Colonic mucosa (tissue), 4 donors: ENCODE data around the gene NPAS4. TPM values are rescaled to one million over a fixed set of nuclear protein-coding genes. Genes with fewer than 3 reads are reported as not detected.

ENCODE experiments used
- DNase-seq: peaks from one replicate; pipeline ENCODE4 v3.0.0-alpha.2; 2020
- H3K27ac ChIP-seq: fragments of 200-600 bp; one replicate; pipeline ENCODE4 v1.8.0; 2021
- H3K27me3 ChIP-seq: fragments of 200-600 bp; one replicate; pipeline ENCODE4 v1.8.0; 2021
- H3K36me3 ChIP-seq: fragments of 200-600 bp; one replicate; pipeline ENCODE4 v1.8.0; 2021
- H3K4me1 ChIP-seq: fragments of 200-600 bp; one replicate; pipeline ENCODE4 v1.8.0; 2021; ENCODE audit warnings: mild to moderate bottlenecking
- H3K4me3 ChIP-seq: fragments of 200-600 bp; one replicate; pipeline ENCODE4 v1.8.0; 2021
- H3K9ac ChIP-seq, 2 donors: one replicate each; pipeline ENCODE4 v1.7.0; 2013; ENCODE audit warnings: control low read depth in 2 of 2, low read depth in 2 of 2, low read length in 2 of 2
- H3K9me3 ChIP-seq: fragments of 200-600 bp; one replicate; pipeline ENCODE4 v1.8.0; 2021
- CTCF ChIP-seq: fragments of 200-600 bp; IDR thresholded peaks from one replicate; pipeline ENCODE4 v1.8.0; 2022; ENCODE audit warnings: antibody characterized with exemption, mild to moderate bottlenecking
- intact Hi-C: fragments of 100-400 bp; cut with DNase I; formaldehyde crosslinking; loops from one replicate; pipeline ENCODE4 v1.14.1; 2022
- total RNA-seq, 2 donors: library from RNA; stranded (reverse); fragmentation: NEBNext Ultra II Directional in 1 of 2; extraction: Animal tissue kit (Norgen Biotek cat#: 25700) in 1 of 2; gene quantifications; one replicate each; pipeline ENCODE4 v1.2.1, GENCODE V29; 2021
- donor health status: healthy.
- donor health status: DM: no; HTN: no; CAD: no.
- donor health status: DM: no; HTN: no; CAD: no.

Gene NPAS4
- total RNA-seq, 2 donors from 2014 or later: 0.17 to 0.37 TPM

DNA sequence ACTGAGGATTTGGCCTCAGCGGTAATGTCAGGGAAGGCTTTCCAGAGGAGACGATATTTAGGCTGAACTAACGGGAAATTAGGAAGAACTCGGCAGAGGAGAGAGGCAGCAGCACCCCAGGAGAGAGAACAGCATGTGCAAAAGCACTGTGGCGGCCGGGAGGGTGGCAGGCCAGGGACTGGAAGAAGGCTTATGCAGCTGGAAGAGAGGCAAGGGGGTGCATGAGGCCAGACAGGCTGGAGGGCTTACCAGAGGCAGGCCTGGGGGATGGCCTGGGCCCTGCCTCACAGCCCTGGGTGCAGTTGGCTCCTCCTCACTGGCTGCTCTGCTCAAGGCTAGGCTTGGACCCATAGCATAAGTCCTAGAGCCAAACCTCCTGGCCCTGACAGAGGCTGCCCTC, 7.7 kb upstream of the NPAS4 start:
- no peak for DNase-seq
- Histone ChIP-seq H3K9ac (no peak overlapping the region), H3K9me3 (no peaks in the 10 kb centered on the region), H3K27ac (no peak overlapping the region), H3K27me3 (peaks cover 4% of the 10 kb centered on the region), H3K36me3 (no peaks in the 10 kb centered on the region), H3K4me1 (peaks cover 4% of the 10 kb centered on the region), H3K4me3 (no peak overlapping the region)
- intact Hi-C loops: no loop called here
- TF ChIP-seq CTCF: no peak

DNA sequence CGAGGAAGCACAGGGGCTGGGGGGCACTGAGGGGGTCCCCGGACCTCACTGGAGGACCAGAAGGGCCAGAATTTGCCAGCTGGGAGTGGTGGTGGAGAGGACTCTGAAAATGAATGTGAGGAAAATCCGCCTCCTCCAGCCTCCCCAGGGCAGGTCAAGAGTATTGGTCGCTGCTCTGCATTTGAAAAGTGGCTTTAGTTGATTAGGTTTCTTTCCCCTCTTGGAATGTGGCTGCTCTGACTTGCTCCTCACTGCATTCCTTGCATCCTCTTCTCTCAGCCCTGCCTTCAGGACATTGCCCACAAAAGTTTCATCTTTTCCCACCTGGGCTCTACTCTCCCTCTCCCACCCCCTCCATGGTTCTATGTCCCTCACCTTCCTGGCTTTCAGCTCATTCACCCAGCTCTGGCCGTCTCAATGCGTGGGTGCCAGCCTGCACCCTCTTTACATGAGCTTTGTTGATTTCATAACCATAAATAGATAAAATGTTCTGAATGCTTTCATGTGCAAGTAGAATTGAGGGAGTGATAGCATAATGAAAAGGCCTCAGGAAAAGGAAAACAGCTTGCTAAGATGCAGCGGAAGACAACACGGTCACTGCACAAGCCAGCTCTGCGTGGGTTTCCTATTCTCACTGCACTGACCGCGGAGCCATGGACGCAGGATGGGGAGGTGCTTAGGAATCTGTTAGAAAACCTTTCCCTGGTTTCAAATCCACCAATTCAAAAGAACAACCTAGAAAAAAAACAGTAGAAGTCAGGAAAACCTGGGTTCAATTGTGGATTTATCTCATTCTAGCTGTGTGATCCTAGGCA, 6.5 kb upstream of the NPAS4 start:
- Histone ChIP-seq H3K4me3 (no peak overlapping the region), H3K9me3 (no peaks in the 10 kb centered on the region), H3K4me1 (no peaks in the 10 kb centered on the region), H3K27ac (no peak overlapping the region), H3K36me3 (no peaks in the 10 kb centered on the region), H3K27me3 (no peaks in the 10 kb centered on the region), H3K9ac (no peak overlapping the region)
- intact Hi-C loops: no loop called here
- no peak for TF ChIP-seq CTCF
- DNase-seq: no peak

DNA sequence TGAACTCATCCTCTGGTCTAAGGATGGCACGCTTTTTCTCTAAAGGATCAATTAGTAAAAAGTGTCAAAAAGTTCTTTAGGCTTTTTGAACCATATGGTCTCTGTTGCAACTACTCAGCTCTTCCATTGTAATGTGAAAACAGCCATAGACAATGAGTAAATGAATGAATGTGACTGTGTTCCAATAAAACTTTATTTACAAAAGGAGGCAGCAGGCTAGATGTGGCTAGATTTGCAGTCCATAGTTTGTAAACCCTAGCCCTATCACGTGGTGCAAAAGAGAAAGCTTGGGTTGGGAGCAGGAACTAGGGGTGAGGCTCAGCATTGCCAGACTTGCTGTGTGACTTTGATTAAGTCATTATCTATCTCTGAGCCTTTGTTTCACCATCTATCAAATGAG, 5.4 kb upstream of the NPAS4 start:
- no peaks in the 10 kb centered on the region for H3K4me1 ChIP-seq
- no peak for TF ChIP-seq CTCF
- intact Hi-C loops: no loop called here
- H3K4me3 ChIP-seq: no peak overlapping the region
- no peak overlapping the region for H3K27ac ChIP-seq
- no peaks in the 10 kb centered on the region for H3K36me3 ChIP-seq
- H3K9me3 ChIP-seq: no peaks in the 10 kb centered on the region
- no peak overlapping the region for H3K9ac ChIP-seq
- DNase-seq: no peak
- peaks cover 7% of the 10 kb centered on the region for H3K27me3 ChIP-seq

DNA sequence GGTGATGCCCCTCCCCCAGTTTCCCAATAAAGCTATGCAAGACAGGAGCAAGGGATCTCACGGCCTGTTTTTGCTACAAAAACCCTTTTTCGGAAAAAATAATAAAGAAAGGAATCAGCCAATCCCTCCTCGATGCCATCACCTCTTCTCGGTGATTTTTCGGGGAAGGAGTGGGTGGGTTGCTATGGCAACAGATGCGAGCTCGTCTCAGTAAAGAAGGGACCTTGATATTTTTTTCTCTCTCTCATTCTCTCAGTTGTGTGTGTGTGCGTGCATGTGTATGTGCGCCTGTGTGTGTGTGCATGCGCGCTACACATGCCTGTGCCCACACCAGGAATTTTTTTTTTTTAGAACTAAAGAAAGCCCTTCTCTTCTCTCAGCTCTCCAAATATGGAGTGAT, 3.8 kb upstream of the NPAS4 start:
- no peaks in the 10 kb centered on the region for H3K4me1 ChIP-seq
- no peaks in the 10 kb centered on the region for H3K36me3 ChIP-seq
- intact Hi-C loops: no loop called here
- no peak overlapping the region for H3K4me3 ChIP-seq
- no peak for DNase-seq
- peaks cover 7% of the 10 kb centered on the region for H3K27me3 ChIP-seq
- H3K27ac ChIP-seq: no peak overlapping the region
- no peak for TF ChIP-seq CTCF
- H3K9ac ChIP-seq: no peak overlapping the region
- H3K9me3 ChIP-seq: no peaks in the 10 kb centered on the region

DNA sequence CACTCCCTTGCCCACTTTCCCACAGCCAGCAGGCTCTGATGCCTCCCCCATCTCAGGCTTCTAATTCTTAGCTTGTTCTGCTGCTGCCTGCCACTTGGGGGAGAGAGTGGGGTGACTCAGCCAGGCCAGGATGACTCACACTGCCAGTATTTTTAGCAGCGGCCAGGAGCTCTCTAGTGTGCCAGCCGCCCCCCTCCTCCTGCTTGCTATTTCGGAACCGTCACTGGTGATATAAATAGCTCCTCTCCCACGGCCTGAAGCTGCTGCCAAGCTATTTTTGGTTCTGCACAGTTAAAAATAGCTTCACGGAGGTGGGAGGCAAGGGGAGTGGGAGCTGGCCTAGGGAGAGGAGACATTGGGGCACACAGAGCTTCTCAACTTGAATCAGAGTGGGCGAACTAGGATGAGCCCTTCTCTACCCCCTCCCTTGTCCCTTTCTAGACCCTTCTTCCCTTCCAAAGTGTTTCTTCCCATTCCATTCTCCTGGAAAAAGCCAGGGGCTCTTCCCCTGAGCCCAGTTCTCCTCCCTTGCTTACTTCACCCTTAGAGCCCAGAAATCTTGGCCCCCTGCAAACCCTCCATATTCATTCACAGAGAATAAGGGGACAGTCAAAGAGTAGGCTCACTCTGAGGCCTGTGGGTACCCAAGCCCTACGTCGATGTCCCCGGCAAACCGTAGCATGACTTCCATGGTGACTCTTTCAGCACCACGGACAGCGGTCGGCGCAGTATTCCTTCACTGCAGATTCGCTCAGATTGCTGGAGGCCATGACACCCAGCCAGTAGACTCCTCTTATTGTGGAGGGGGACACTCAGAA, 2.5 kb upstream of the NPAS4 start:
- Histone ChIP-seq H3K9ac (no peak overlapping the region), H3K4me3 (no peak overlapping the region), H3K27me3 (peaks cover 7% of the 10 kb centered on the region), H3K36me3 (no peaks in the 10 kb centered on the region), H3K4me1 (no peaks in the 10 kb centered on the region), H3K27ac (no peak overlapping the region), H3K9me3 (no peaks in the 10 kb centered on the region)
- DNase-seq: peak; percentile 55
- TF ChIP-seq CTCF: no peak
- intact Hi-C loops: no loop called here
